Middle frontal gyrus (tissue), 1 donor: ENCODE measurements around the gene TRAF3.
"Not testable (repeated sequence)": the region's sequence is repeated elsewhere in the genome, so short reads cannot be mapped to it uniquely, and the experiment has no call there.

ENCODE experiments used
- DNase-seq: peaks from one replicate; pipeline ENCODE4 v3.0.0-alpha.2; 2015; ENCODE audit warnings: low spot score; ENCODE audit errors: extremely low spot score

TRAF3 gene

GRCh38 chr14:102863381-102863780, 86.1 kb downstream of the TRAF3 start:
- no peak for DNase-seq

GRCh38 chr14:102865916-102866315, 88.7 kb downstream of the TRAF3 start:
- DNase-seq: not testable (repeated sequence)

- DNase-seq: no peak
Observed at GRCh38 chr14:102866982-102867761, 89.9 kb downstream of the TRAF3 start.

- DNase-seq: no peak
Observed at GRCh38 chr14:102867826-102868580, 90.8 kb downstream of the TRAF3 start.

DNA sequence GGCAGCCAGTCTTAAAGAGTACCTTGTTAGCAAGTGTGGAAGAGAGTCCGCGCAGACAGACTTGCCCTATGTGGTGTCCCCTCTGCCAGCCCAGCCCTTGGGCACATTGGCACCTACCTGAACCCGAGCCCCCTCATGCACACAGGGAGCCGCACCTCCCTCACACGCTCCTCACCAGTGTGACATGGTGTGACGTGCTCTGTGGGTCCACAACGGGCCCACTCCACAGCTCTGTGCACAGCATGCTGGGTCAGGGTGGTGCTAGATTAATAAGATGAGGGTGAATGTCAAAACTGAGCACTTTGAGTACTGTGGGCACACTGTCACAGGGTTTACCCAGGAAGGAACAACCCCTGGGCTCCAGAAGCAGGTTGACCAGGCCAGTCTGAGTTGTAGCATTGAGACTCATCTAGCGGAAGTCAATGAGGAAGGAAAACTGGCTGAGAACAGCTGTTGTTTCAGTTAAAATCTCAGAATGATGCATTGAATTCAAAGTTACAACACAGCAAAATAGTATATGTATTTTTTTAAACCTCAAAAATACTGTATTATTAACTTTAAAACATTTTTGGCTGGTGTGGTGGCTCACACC, 91.8 kb downstream of the TRAF3 start:
- no peak for DNase-seq

DNA sequence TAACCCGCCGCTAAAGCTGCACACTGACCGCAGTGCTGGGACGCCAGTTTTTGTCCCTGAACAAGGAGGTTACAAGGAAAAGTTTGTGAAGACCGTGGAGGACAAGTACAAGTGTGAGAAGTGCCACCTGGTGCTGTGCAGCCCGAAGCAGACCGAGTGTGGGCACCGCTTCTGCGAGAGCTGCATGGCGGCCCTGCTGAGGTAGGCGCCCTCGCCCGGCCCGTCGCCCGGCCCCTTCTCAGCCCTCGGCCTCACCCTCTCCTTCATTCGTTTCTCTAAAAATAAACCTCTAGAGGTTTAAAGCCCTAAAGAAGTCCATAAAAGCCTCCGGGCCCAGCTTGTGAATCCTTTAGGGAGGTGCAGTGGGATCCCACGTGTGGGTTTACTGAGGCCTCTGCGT, 93.0 kb downstream of the TRAF3 start:
- DNase-seq: no peak

GRCh38 chr14:102870994-102871831, 94.0 kb downstream of the TRAF3 start:
- DNase-seq: no peak

DNA sequence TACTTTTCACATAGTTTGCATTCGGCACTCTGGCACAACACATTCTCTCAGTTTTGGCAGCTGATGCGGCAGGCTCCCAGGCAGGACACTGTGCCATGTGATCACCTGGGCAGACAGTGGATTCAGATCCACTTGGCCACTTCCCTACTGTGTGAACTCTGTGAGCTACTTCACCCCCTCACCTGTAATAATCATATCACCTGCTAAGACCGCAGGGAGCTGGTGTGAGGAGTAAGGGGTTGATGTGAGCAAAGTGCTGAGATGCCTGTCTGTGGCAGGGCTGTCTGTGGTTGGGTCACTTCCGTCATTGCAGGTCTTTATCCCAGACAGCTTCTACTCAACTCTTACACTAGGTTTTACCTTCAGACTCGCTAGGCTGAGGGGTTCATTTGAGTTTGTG, 94.8 kb downstream of the TRAF3 start:
- DNase-seq: no peak

DNA sequence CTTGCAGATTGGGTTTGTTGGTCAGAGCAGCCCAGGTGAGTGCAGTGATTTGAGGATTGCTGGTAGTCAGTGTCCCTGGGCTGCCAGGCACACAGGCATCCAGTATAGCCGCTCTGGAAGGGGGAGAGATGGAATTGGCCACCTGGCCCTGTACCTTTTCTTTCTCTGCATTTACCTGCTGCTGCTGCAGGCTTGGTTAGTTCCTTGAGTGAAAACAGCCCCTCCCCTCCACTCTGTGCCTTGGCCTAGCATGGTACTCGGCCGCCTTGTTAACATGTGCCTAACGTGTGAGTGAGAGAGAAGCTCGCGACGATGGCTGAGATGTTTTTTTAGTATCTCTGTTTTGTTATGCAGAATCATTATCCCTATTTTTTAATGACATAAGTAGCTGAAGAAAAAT, 95.9 kb downstream of the TRAF3 start:
- no peak for DNase-seq

GRCh38 chr14:102873546-102874061, 96.4 kb downstream of the TRAF3 start:
- DNase-seq: no peak

DNA sequence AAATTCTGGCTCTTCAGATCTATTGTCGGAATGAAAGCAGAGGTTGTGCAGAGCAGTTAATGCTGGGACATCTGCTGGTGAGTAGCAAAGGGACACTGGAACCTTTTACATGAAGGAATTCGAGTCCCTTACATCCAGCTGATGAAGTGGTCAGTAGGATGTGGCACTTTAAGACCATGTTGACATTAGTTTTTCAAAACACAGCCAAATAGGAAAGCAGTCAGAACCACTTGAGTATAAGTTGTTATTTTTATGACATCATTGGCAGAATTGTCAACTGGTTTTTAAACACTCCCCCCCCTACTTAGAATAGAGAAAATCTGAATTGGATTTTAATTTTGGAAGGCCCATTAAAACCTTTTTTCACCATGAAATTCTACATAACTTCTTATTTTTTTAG, 98.4 kb downstream of the TRAF3 start:
- no peak for DNase-seq

DNA sequence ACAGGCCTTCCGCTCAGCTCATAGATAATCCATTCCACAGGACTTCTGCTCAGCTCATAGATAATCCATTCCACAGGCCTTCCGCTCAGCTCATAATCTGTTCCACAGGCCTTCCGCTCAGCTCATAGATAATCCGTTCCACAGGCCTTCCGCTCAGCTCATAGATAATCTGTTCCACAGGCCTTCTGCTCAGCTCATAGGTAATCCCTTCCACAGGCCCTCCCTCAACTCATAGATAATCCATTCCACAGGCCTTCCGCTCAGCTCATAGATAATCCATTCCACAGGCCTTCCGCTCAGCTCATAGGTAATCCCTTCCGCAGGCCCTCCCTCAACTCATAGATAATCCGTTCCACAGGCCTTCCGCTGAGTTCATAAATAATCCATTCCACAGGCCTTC, 100.3 kb downstream of the TRAF3 start:
- DNase-seq: not testable (repeated sequence)

GRCh38 chr14:102878174-102878969, 101.1 kb downstream of the TRAF3 start:
- no peak for DNase-seq

GRCh38 chr14:102878970-102879460, 101.8 kb downstream of the TRAF3 start:
- DNase-seq: no peak

DNA sequence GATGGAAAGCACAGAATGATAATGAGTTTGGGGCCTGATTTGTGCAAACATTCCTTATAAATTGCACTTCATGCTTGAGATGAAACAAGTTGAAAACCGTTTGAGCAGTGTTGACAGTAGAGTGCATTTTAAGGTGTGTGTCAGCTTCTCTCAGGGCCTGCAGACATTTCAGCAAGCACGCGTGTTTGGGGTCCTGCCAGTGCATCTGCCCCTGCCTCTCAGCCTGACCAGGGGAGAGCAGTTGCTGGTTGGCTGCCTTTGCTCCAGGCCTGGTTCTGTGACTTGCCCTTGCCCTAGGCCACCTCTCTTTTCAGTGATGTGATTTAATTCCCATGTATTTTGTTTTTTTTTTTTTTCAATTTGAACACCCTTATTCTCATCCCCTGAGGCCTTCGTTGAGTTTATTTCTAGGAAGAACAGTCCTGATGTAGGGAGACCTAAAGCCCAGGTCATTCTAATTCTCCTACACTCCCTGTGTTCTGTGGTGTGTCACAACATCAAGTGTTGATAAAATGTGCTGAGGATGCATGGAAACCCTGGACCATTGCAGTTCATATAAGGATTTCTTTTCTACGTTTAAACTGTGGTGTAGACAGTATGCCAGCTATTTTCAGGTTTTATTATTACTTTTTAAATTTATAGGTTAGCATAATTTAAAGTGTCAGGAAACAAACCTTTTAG, 105.1 kb downstream of the TRAF3 start:
- no peak for DNase-seq

DNA sequence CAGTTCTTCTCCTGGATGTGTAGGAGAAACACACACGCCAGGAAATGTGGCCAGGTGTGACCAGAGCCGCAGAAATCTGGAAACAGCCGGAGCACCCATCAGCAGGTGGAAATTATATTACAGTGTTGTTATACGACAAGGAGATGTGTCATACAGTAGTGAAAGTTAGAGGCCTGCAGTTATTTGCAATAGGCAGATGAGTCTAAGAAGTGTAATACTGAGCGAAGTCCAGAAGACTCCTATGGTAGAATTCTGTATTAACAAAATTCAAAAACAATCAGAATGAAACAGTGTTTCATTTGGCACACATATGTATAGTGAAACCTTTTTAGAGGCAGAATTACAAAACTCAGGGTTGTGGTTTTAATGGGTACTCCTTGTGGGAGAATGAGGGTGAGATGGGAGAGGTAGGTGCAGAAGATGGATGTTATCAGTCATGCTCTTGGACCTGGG, 105.9 kb downstream of the TRAF3 start:
- no peak for DNase-seq

DNA sequence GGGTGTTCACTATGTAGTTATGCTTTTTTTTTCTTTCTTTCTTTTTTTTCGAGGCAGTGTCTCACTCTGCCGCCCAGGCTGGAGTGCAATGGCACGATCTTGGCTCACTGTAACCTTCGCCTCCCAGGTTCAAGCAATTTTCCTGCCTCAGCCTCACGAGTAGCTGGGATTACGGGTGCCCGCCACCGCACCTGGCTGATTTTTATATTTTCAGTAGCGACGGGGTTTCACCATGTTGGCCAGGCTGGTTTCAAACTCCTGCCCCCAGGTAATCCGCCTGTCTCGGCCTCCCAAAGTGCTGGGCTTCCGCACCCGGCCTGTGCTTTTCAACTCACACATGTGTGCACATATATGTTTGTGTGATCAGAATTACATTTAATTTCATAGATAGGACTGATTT, 106.3 kb downstream of the TRAF3 start:
- no peak for DNase-seq

- DNase-seq: no peak
Observed at GRCh38 chr14:102885737-102886447, 108.6 kb downstream of the TRAF3 start.

DNA sequence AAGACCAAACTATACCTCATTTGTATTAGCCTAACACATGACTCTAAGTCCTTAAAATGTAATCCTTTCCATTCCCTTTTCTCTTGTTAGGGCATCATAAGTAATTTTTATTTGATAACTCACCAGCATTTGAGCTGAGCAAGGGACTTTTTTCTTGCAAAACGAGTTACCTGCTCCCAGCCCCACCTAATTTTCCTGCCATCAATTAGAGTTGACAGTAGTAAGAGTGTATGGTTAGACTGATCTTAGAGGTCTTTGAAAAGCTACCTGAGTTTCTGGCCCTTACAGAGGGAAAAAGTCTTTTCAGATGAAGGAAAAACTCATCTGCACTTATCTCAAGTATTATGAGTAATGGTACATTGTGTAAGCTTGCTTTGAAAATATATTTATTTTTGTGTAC, 111.5 kb downstream of the TRAF3 start:
- no peak for DNase-seq
